SH-SY5Y (cell line): ENCODE data around the gene ZSCAN16.

Source experiments
- GATA2 ChIP-seq: IDR thresholded peaks from 2 replicates; pipeline ENCODE4 v1.6.1; 2011; ENCODE audit warnings: mild to moderate bottlenecking, low read depth, low read length
- GATA3 ChIP-seq: IDR thresholded peaks from 2 replicates; pipeline ENCODE4 v1.6.1; 2011; ENCODE audit warnings: low read depth, mild to moderate bottlenecking, low read length, moderate library complexity

GRCh38 chr6:28153546-28153945 is 29.1 kb downstream of the ZSCAN16 start:
- TF ChIP-seq GATA3 (no peak), GATA2 (no peak)
